NCI-H2171 (cell line): Measurements from ENCODE around the gene CSNK1A1.
A peak's percentile ranks its signal among the peaks of the same experiment; 100 is the strongest.
"Not testable (repeated sequence)": the region's sequence is repeated elsewhere in the genome, so short reads cannot be mapped to it uniquely, and the experiment has no call there.

Experiments
- DNase-seq: peaks from one replicate; lab custom pipeline; 2025; lab: John Stamatoyannopoulos, UW

CSNK1A1 gene

DNA sequence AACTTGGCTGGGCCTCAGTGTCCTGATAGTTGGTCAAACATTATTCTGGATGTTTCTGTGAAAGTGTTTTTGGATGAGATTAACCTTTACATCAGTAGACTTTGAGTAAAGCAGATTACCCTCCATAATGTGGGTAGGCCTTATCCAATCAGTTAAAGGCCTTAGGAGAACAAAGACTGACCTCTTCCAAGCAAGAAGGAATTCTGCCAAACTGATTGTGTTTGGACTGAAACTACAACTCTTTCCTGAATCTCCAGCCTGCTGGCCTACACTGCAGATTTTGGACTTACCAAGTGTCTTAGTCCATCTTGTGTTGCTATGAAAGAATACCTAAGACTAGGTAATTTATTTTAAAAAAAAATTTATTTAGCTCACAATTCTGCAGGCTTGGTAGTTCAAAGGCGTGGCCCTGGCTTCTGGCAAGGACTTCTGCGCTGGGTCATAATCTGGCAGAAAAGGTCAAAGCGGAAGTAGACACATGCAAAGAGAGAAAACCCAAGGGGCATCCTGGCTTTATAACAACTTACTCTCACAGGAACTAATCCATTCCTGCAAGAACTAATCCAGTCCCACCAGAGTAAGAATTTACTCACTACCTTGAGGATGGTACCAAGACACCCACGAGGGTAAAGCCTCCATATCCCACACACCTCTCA is 21.5 kb upstream of the CSNK1A1 start:
- DNase-seq, result no peak

DNA sequence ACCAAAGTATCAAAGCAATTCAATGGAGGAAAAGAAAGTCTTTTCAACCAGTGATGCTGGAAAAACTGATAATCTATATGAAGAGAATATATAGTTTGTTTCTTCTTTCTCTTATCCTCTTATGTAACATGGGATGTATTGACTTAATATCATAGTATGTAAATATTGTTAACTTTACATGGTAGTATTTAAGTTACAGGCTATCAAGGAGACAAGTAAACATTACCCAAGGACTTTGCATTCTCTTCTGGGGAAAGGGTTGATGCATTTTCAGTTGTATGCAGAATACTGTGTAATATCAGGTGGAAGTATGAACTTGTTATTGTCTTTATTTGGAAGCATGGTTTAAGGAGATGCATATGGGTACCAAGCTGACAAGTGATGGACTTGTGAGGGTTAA is 20.9 kb upstream of the CSNK1A1 start:
- no peak for DNase-seq

- no peak for DNase-seq
Observed at GRCh38 chr5:149567226-149567625, 16.0 kb upstream of the CSNK1A1 start.

DNA sequence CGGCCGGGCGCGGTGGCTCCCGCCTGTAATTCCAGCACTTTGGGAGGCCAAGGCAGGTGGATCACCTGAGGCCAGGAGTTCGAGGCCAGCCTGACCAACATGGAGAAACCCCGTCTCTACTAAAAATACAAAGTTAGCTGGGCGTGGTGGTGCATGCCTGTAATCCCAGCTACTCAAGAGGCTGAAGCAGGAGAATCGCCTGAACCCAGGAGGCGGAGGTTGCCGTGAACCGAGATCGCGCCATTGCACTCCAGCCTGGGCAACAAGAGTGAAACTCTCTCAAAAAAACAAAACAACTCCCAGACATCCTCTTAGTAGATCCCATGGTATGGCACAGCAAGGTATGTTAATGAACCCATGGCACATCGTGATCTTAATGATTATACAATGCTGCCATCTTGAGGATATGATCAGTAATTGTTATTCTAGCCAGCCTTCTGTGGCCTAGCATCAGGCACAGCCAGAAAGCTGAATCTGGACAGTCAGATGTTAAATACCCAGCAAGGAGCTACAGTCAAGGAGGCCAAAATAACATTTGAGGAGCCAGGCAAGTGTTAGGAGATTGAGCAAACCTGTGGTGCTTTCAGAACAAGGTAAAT is 13.4 kb upstream of the CSNK1A1 start:
- peak; percentile 32 for DNase-seq

GRCh38 chr5:149563466-149563865 is 12.2 kb upstream of the CSNK1A1 start:
- DNase-seq, result no peak

DNA sequence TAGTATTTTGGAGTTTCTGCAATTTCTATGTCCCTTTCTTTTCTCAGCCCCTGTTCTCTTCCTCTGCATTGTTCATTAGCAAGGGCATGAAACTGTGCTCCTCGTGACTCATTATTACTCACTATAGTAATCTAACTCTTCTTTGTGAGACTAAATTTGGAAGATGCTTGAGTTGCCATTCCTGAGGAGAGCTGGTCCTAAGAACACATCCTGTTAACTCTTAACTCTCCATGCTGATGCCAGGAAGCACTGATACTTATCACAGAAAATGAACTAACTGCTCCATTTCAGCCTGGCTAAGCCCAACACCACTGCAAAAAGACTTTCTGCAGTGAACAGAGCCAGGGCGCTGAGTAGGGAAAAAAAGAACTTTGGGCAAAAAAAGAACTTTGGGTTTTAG is 10.6 kb upstream of the CSNK1A1 start:
- DNase-seq, result no peak

GRCh38 chr5:149559706-149560105 is 8.5 kb upstream of the CSNK1A1 start:
- no peak for DNase-seq

- DNase-seq, result no peak
Observed at GRCh38 chr5:149552553-149553160, 1.4 kb upstream of the CSNK1A1 start.

DNA sequence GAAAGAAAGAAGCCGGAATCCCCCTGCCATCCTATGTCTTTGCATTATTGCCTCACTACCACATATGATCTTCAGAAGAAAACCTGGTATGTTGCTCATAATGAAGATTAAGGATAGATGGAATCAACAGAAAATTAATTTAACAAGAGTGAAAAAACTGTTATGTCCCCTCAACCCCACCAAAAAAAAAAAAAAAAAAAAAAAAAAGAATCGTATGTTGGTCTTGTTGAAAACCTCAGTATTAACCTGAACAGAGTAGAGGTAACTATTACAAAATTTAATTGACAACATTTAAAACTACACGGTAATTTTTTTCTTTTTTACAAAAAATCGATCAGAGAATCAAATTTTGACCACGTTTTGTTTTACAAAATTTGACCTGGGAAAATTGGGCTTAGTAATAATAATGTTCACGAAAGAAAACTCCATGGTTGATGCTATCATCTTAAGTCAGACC is 827 bp upstream of the CSNK1A1 start:
- DNase-seq, result no peak

DNA sequence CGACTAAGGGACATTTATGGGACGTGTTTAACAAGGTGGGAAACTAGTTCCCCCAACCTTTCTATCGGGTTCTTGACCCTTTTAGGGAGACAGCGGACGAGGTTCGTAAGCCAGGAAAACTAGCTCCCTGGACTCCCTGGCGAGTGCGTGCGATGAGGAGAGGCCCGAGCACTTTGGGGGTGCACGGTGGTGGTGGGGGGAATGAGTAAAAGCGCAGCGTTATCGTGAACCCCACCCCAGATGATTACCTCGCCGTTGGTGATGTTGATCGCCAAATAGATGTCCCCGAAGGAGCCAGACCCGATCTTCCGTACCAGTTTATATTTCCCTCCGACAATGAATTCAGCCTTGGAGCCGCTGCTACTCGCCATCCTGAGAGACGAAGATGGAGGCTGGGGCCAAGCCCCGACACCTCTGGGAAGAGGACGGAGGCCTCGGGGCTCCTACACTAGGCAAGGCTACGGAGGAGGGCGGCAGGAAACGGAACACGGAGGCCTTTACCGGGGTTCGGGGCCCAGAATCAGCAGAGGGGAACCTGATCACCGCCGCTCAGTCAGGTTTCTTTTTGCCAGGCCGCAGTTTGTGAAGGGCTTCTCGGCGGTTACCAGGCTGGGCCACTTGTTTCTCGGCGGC is 529 bp downstream of the CSNK1A1 start:
- no peak for DNase-seq

DNA sequence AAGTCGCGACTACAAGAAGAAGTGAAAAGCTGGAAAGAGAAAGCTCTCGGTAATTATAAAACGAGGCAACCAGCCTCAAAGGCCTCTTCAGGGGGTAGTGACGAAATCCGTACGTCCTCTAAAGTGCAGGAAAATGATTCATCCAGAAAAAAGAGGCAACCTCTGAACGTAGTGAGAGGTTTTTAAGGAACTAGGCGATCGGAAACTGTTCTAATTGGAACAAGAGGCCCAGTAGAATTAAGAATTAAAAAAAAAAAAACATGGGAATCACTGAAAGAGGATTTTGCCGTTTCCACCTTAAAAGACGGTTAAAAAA is 1.0 kb downstream of the CSNK1A1 start:
- DNase-seq, result no peak

DNA sequence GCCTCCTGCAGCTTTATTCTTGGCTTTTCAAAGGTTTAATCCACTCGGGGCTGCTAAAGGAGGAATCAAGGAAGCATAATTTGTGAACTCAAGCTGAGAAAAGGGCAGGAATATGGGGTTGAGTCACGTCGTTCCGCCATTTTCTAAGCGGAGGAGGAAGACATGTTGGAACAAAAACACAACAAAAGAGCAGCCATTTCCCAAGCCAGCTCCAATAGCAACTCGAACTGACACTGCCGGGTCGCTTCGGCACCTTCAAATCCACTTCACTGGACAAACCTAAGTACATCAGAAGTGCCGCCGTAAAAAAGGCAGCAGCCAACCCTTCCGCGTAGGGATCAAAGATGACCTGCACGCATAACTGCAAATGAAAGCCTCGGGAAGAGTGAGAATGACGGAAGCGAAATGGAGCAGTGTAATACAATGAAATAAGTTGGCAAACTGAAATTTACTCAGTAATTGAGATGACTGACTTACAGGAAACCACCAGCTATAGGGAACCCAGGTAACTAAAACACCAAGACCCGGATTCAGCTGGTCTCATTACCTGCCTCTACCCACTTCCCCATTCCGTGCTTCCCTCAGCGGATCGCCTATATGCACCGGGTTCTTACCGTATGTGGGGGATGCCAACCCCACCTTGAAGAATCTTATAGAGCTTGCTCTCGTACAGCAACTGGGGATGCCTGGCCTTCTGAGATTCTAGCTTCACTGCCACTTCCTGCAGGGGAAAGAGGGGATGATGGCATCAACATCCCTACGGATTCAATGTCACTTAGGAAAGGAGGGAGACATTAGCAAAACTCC is 1.6 kb downstream of the CSNK1A1 start:
- no peak for DNase-seq

GRCh38 chr5:149546974-149547373 is 4.3 kb downstream of the CSNK1A1 start:
- no peak for DNase-seq

- DNase-seq, result no peak
Observed at GRCh38 chr5:149545327-149545726, 5.9 kb downstream of the CSNK1A1 start.

DNA sequence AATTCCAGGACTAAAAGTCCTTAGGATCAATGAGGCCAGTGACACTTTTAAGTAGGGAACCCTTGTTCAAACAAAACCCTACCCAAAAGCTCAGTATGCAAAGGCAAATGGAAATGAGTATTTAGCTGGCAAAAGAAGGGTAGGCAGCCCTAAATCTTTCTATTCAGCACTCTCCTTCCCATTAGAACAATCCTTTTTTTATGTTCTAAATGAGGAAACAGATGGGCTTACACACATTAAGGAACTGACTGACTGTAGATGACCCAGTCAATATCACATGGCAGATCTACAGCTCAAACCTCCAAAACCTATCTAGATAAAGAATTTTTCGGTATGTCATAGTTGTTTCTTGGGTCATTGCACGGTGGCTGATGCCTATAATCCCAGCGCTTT is 7.2 kb downstream of the CSNK1A1 start:
- DNase-seq, result no peak

DNA sequence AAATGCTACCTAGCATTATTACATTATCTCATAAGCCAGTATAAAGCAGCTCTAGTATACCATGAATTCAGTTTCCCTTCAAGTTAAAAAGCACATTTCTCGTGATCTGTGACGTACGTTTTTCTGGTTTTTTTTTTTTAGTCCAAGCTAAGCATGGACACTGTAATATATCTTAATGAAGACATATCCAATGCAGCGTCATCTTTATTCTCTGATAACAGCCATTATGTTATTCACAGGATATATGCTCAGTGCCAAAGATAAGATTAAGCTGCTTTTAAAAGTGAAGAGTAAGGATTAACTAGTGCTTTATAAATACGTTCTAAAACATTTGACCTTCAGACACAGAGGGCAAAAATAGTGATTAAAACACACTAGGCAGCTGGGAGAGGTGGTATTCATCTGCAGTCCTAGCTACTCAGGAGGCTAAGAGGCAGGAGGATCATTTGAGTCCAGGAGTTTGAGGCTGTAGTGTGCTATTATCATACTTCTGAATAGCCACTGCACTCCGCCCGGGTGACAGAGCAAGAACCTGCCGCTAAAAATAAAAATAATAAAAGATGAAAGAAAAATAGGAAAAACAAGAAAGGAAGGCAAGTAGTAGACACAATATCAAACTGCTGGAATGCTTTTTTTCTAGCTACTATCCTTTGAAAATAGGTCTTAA is 7.7 kb downstream of the CSNK1A1 start:
- DNase-seq, result no peak

DNA sequence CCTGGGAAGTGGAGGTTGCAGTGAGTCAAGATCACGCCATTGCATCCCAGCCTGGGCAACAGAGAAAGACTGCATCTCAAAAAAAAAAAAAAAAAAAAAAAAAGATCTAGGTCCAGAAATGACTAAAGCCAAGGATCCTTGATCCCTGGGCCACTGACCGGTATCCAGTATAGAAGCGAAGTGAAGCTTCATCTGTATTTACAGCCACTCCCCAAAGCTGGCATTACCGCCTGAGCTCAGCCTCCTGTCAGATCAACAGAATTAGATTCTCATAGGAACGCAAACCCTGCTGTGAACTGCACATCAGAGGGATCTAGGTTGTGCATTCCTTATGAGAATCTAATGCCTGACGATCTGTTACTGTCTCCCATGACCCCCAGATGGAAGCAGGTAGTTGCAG is 9.3 kb downstream of the CSNK1A1 start:
- no peak for DNase-seq

- no peak for DNase-seq
Observed at GRCh38 chr5:149540089-149540488, 11.2 kb downstream of the CSNK1A1 start.

GRCh38 chr5:149537374-149537975 is 13.8 kb downstream of the CSNK1A1 start:
- no peak for DNase-seq

GRCh38 chr5:149535787-149536186 is 15.5 kb downstream of the CSNK1A1 start:
- not testable (repeated sequence) for DNase-seq

GRCh38 chr5:149532413-149532812 is 18.8 kb downstream of the CSNK1A1 start:
- DNase-seq, result no peak
